Lower lobe of right lung (tissue), 2 donors: ENCODE results near the gene PRIMA1. TPM values are rescaled to one million over a fixed set of nuclear protein-coding genes. Genes with fewer than 3 reads are reported as not detected.

Source experiments
- ATAC-seq, 2 donors: fragments of 200-7000 bp; cut with Tn5 transposase; one replicate each; pipeline ENCODE4 v1.9.1; 2020 to 2022; ENCODE audit warnings: mild to moderate bottlenecking in 2 of 2, moderate library complexity in 2 of 2
- DNase-seq: peaks from one replicate; pipeline ENCODE4 v3.0.0-alpha.2; 2020
- H3K27ac ChIP-seq: fragments of 200-600 bp; one replicate; pipeline ENCODE4 v1.8.0; 2022
- H3K27me3 ChIP-seq: fragments of 200-600 bp; one replicate; pipeline ENCODE4 v1.8.0; 2022; ENCODE audit warnings: low read depth
- H3K36me3 ChIP-seq: fragments of 200-600 bp; one replicate; pipeline ENCODE4 v1.8.0; 2022; ENCODE audit warnings: mild to moderate bottlenecking
- H3K4me1 ChIP-seq: fragments of 200-600 bp; one replicate; pipeline ENCODE4 v1.8.0; 2022
- H3K4me3 ChIP-seq: fragments of 200-600 bp; one replicate; pipeline ENCODE4 v1.8.0; 2022; ENCODE audit warnings: mild to moderate bottlenecking
- H3K9me3 ChIP-seq: fragments of 200-600 bp; one replicate; pipeline ENCODE4 v1.8.0; 2022
- CTCF ChIP-seq: fragments of 200-600 bp; IDR thresholded peaks from one replicate; pipeline ENCODE4 v1.8.0; 2022; ENCODE audit warnings: antibody characterized with exemption, mild to moderate bottlenecking
- intact Hi-C: fragments of 100-400 bp; cut with DNase I; formaldehyde crosslinking; loops from one replicate; pipeline ENCODE4 v1.11.0; 2022
- total RNA-seq: library from RNA; stranded (reverse); fragmentation: NEBNext Ultra II Directional; extraction: Animal tissue kit (Norgen Biotek cat#: 25700); gene quantifications from one replicate; pipeline ENCODE4 v1.2.1, GENCODE V29; 2021
- donor health status: DM: no; HTN: yes; CAD: no; lungs with severe emphysema.

Gene PRIMA1
- total RNA-seq, 1 donor from 2014 or later, result 3.0 TPM

- no peaks in the 10 kb centered on the region for H3K9me3 ChIP-seq
Observed at GRCh38 chr14:93708800-93709199, 79.5 kb downstream of the PRIMA1 start.

DNA sequence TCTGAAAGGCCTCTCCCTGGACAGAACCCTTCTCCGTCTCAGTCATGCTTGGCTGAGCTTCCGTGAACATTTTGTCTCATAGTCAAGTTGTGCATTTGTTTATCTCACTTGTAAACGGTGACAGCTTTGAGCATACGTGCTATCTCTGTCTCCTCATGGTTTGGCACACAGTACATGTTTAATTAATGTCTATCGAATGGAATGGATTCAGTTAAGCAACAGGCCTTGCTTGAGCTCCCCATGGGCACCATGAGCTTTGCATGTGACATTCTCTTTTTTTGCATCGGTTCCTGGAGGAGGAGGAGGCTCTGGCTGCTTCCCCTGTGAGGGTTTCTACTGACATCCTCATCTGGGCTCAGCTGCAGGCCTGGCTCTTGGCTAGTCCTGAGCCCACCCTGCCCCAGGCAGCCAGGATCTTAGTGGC, 80.0 kb downstream of the PRIMA1 start:
- H3K27ac ChIP-seq, result no peak overlapping the region
- no peak for ATAC-seq
- no peaks in the 10 kb centered on the region for H3K9me3 ChIP-seq
- DNase-seq, result no peak
- no peak overlapping the region for H3K4me3 ChIP-seq
- no peak for TF ChIP-seq CTCF
- H3K27me3 ChIP-seq, result peaks cover 14% of the 10 kb centered on the region
- no peaks in the 10 kb centered on the region for H3K36me3 ChIP-seq
- H3K4me1 ChIP-seq, result no peaks in the 10 kb centered on the region
- intact Hi-C loops, result no loop called here

More at GRCh38 chr14:93708800-93709199, 79.5 kb downstream of the PRIMA1 start:
- Histone ChIP-seq H3K36me3 (no peaks in the 10 kb centered on the region), H3K4me1 (no peaks in the 10 kb centered on the region), H3K27ac (no peak overlapping the region), H3K4me3 (no peak overlapping the region), H3K27me3 (peaks cover 13% of the 10 kb centered on the region)
- ATAC-seq (no peak), DNase-seq (no peak)
- TF ChIP-seq CTCF, result no peak
- intact Hi-C loops, result no loop called here

DNA sequence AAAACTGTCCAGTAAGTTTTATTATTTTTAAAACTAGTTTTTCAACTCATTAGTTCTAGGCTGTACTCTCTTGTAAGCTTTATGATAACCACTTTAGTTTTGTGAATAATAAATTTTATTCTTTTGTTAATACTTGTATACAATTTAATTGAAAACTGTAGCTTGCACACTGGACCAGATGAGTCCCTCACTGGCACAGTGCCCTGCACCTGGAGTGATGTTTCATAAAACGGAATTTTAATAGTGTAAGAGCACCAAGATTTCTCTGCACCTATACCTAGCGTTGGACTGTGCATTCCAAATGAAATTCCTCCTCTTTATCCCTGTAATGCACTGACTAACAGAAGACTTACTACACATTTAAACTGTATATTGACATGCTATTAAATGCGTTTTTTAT, 80.8 kb downstream of the PRIMA1 start:
- Histone ChIP-seq H3K36me3 (no peaks in the 10 kb centered on the region), H3K9me3 (no peaks in the 10 kb centered on the region), H3K4me3 (no peak overlapping the region), H3K4me1 (no peaks in the 10 kb centered on the region), H3K27me3 (peaks cover 17% of the 10 kb centered on the region), H3K27ac (no peak overlapping the region)
- no peak for ATAC-seq
- intact Hi-C loops, result no loop called here
- no peak for TF ChIP-seq CTCF
- no peak for DNase-seq

- no peak for ATAC-seq
- DNase-seq, result no peak
- peaks cover 26% of the 10 kb centered on the region for H3K27me3 ChIP-seq
- no peak overlapping the region for H3K4me3 ChIP-seq
- no peaks in the 10 kb centered on the region for H3K4me1 ChIP-seq
- H3K9me3 ChIP-seq, result no peaks in the 10 kb centered on the region
- intact Hi-C loops, result no loop called here
- TF ChIP-seq CTCF, result no peak
- H3K36me3 ChIP-seq, result no peaks in the 10 kb centered on the region
- no peak overlapping the region for H3K27ac ChIP-seq
Observed at GRCh38 chr14:93706360-93706955, 81.8 kb downstream of the PRIMA1 start.

DNA sequence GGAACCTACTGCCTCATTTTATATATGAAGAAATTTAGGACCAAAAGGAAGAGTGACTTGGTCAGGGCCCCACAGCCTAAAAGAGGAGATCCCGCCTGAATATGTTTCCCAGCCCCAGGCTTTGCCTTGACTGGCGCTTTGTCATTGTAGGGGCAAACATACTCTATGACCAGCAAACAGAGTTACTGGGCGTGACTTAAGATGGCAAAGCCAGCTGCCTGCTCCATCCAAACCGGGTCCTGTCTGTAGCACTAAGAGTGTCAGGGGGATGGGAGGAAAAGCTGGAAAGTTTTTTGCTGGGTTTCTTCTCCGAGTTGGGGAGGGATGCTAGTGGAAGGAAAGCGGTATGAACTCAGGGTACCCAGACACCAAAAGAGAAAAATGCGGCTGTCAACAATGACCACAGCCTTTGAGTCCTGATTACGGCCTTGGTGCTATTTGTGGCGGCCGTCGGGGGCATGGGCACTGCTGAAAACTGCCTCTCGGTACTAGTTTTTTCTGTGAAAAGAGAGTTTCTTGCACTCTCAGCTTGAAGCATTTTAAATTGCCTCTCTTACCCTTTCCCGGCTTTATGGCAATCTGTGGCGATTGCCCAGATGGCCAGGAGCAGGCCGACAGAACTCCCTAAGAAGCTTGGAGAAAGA, 82.7 kb downstream of the PRIMA1 start:
- Histone ChIP-seq H3K27me3 (peaks cover 26% of the 10 kb centered on the region), H3K4me1 (no peaks in the 10 kb centered on the region), H3K4me3 (no peak overlapping the region), H3K9me3 (no peaks in the 10 kb centered on the region), H3K36me3 (no peaks in the 10 kb centered on the region), H3K27ac (no peak overlapping the region)
- no peak for ATAC-seq
- TF ChIP-seq CTCF, result no peak
- intact Hi-C loops, result no loop called here
- DNase-seq, result no peak
